Lower leg skin (tissue), 3 donors: Measurements from ENCODE around the gene LYVE1.

Experiments
- POLR2A ChIP-seq, 2 donors: fragments of 450-650 bp; IDR thresholded peaks; one replicate each; pipeline ENCODE4 v1.6.1; 2016 to 2017; ENCODE audit warnings: antibody characterized with exemption in 2 of 2, mild to moderate bottlenecking in 1 of 2, moderate library complexity in 1 of 2
- TF ChIP-seq, protein P1 (sequence below), 3 donors: fragments of 450-650 bp; IDR thresholded peaks; one replicate each; pipeline ENCODE4 v1.5.1; 2016; ENCODE audit warnings: antibody characterized with exemption in 3 of 3, mild to moderate bottlenecking in 3 of 3, moderate library complexity in 2 of 3

DNA sequence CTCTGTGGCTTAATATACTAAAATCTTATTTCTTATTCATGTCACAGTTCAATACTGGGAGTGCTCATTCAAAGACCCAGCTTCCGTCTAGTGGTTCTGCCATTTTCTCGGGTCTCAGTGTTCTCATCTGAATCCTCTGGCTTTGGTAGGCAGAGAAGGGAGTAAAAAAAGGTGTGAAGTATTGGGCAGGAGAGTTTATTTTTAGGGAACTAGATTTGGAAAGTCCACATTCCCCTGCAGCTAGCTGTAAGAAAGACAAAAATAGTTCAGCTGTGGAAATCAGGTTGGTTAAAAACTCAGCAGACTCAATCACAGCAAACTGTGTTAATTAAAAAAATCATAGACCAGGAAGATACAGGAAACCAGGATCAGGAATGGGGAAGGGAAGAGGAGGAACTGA, 4.1 kb upstream of the LYVE1 start:
- TF ChIP-seq, protein P1, sequence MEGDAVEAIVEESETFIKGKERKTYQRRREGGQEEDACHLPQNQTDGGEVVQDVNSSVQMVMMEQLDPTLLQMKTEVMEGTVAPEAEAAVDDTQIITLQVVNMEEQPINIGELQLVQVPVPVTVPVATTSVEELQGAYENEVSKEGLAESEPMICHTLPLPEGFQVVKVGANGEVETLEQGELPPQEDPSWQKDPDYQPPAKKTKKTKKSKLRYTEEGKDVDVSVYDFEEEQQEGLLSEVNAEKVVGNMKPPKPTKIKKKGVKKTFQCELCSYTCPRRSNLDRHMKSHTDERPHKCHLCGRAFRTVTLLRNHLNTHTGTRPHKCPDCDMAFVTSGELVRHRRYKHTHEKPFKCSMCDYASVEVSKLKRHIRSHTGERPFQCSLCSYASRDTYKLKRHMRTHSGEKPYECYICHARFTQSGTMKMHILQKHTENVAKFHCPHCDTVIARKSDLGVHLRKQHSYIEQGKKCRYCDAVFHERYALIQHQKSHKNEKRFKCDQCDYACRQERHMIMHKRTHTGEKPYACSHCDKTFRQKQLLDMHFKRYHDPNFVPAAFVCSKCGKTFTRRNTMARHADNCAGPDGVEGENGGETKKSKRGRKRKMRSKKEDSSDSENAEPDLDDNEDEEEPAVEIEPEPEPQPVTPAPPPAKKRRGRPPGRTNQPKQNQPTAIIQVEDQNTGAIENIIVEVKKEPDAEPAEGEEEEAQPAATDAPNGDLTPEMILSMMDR (IDR thresholded peaks at IDR 0.05) = no peak
- no peak for TF ChIP-seq POLR2A (IDR thresholded peaks at IDR 0.05)
